ENCODE results near the gene RSPH1. TPM values are rescaled to one million over a fixed set of nuclear protein-coding genes. Genes with fewer than 3 reads are reported as not detected.

RSPH1 gene
- 0.81 TPM for total RNA-seq

DNA sequence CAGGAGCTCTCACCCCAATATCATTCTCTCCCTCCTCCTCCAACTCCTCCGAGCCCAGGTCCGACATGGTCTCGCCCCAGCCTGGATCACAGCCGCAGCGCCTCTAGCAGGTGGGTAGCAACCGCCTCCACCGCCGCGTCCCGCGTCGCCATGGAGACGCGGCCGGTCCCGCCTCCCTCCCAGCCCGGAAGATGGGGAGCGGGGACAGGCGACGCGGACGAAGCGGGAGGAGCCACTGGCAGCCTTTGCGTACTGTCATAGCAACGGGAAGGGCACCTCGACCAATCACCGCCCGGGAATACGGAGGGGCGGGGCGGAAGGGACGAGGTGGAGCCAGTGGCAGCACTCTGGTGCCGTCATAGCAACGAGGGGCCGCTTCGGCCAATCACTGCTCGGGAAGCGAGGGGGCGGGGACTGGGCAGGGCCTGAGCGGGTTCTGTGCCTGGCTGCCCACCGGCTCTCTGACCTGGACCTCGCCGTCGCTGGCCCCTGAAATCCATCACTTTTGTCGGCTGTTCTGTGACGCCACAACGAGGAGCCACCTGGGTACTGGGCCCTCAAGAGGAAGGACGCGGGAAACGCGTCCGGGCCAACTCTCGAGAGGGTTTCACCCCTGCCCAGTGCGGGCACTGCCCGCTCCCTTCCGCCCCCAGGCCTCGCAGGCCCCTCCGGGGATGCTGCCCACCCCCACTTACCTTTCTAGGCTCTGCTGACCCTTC, at the start of gene RSPH1:
Gene RSPH1 (minus strand): TSS at position 105 of the 719 bp plus-strand sequence. CDS start 38 bp downstream, at position 67.
- DNase-seq (ENCODE audit: low read depth in 2 of 3, low spot score in 2 of 3): peak; percentile 94 to 99 (median 99)

DNA sequence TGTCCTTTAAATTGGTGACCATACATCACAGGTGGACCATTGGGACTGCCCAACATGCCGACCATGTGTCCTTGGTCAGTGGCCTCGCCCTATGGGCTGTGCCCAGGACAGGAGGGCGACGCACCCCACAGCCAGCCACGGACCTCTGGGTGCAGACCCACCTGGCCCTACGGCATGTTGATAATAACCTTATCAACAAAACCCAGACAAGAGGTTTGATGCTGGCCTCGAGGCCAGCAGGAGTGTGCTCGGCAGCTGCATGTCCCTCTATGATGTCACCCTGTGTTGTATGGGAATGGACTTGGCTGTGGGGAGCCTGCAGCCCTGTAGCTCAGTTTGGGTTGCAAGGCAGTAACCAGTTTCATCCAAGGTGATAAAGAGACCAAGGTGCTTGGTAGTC, 49.7 kb upstream of the RSPH1 start:
- DNase-seq (ENCODE audit: low read depth in 2 of 3, low spot score in 2 of 3): no peak

DNA sequence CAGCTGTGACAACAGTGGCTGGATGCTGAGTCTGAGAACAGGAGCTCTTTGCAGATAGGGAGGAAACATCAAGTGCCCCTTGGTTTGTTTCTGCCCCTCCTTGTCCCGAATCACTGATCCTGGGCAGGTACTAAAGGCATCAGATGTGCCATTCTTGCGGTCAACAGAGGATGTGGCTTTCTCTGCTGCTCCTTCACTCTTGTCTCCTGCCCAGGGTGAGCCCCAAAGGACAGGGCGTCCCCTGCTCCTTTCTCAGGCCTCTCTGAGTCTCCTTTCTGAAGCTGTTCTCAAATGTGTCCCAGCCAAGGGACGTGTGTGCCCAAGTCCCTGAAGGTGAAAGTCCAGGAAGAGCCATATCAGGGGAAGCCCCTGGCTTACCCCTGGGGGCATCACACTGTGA, 49.3 kb upstream of the RSPH1 start:
- no peak for DNase-seq (ENCODE audit: low read depth in 2 of 3, low spot score in 2 of 3)

DNA sequence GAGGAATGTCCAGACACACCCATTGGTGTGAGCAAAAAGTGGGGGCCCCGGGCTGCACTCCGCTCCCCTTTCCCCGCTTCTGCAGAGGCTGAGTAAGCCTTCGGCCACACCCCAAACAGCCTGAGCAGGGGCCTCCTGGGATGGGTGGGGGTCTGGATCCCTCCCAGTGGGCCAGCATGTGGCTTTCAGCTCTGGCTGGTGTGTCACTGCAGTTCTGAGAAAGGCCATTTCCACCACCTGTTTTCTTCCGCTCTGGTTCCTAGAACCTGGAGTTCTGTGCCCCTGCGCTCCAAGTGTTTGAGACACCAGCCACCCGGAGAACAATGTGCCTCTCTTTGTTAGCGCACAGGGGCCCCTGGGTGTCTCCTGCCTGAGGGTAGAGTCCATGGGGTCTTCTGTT, 48.5 kb upstream of the RSPH1 start:
- no peak for DNase-seq (ENCODE audit: low read depth in 2 of 3, low spot score in 2 of 3)

DNA sequence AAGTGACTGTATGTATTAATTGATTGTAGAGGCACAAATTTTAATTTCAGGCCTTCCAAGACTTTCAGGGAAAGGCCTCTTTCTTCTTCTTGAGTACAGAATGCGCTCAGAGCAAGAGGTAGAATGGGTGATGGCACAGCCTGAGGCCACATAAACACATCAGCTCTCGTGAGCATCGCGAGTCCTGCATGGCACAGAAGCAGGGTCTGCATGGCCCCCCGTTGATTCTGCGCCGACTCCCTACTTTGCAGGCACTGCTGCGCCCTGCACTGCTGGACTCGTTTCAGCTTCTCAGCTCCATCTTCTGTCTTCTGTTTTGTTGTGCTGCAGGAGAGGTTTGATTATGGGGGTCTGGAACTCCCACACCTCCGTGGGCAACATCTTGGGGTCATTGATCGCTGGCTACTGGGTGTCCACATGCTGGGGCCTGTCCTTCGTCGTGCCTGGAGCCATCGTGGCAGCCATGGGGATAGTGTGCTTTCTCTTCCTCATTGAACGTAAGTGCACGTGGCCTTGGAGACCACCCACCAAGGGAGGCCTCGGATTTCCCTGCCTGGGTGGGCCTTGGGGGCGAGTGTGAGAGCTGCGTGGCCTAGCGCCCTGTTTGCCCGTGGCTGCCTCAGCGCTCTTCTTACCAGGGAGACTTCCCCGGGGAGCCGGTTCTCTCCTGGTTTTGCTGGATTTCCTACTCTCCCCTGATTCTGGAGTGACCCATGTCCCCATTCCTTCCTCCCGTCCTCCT, 47.3 kb upstream of the RSPH1 start:
- DNase-seq (ENCODE audit: low read depth in 2 of 3, low spot score in 2 of 3): no peak

DNA sequence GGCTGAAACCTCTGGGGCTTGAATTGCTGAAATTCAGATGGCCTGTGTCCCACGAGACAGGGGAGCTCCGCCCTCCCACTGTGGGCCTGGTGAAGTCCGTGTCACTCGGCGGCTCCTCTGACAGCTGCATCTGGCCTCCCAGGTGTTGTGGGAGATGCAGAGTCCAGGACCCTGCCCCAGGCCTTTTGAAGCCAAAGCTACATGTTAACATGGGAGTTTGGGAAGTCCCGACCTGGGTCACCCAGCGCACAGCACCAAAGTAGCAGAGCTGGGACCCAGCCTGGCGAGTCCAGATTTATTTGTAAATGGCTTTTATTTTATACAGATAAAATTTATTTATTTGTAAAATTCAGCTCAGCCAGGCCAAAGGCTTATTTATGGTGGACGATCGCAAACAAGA, 46.6 kb upstream of the RSPH1 start:
- DNase-seq (ENCODE audit: low read depth in 2 of 3, low spot score in 2 of 3): no peak

DNA sequence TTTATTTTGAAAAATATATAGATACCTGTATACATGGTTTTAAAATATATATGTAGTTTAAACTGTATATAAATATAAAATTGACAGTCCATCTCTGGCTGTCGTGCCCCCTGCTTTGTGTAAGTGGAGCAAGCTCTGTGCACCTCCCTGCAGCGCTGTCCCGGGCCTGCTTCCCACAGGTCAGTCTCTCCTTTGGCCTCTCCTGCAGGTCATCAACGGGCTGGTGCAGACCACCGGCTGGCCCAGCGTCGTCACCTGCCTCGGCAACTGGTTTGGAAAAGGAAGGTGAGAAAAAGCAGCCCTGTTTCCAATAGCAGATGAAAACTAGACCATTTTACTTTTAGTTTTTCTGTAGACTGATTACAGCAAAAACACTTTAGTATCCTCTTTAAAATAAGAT, 46.2 kb upstream of the RSPH1 start:
- DNase-seq (ENCODE audit: low read depth in 2 of 3, low spot score in 2 of 3): no peak

DNA sequence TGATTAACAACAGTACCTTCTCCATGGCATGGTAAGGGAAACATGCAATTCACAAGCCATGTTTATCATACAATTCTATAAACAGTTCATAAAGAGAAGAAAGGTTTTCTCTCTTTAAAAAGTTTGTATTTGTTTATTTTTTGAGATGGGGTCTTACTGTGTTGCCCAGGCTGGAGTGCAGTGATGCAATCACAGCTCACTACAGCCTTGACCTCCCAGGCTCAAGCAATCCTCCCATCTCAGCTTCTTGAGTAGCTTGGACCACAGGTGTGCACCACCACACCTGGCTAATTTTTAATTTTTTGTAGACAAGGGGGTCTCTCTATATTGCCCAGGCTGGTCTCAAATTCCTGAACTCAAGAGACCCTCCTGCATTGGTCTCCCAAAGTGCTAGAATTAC, 45.6 kb upstream of the RSPH1 start:
- no peak for DNase-seq (ENCODE audit: low read depth in 2 of 3, low spot score in 2 of 3)

DNA sequence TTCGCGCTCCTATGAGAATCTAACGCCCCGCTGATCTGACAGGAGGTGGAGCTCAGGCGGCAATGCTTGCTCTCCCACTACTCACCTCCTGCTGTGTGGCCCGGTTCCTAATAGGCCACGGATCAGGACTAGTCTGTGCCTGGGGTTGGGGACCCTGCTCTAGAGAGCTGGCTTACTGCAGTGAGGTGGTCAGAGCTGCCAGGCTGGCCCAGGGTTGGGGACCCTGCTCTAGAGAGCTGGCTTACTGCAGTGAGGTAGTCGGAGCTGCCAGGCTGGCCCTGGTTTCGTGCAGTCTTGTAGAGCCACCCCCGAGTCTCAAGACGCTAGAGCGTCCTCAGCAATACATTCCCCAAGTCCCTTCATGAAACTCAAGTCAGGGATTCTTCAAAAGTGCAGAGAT, 45.1 kb upstream of the RSPH1 start:
- no peak for DNase-seq (ENCODE audit: low read depth in 2 of 3, low spot score in 2 of 3)

DNA sequence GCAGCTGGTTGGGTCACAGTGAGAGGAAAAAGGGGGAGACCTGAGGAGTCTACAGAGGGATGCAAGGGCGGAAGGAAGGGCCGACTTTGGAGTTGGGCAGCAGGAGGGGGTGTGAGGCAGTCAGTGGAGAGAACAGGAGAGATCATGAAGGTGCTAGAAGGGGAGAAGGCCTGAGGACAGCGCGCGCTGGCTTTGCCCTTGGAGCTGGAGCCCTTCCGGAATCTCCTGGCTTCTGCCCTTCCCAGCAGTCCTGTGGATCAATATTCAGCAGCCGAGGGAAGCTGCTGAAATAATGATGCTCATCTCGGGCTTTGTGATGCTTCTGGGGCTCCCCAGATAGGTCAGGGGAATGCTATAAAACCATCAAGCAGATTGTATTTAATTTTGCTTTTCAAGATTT, 44.4 kb upstream of the RSPH1 start:
- DNase-seq (ENCODE audit: low read depth in 2 of 3, low spot score in 2 of 3): no peak

DNA sequence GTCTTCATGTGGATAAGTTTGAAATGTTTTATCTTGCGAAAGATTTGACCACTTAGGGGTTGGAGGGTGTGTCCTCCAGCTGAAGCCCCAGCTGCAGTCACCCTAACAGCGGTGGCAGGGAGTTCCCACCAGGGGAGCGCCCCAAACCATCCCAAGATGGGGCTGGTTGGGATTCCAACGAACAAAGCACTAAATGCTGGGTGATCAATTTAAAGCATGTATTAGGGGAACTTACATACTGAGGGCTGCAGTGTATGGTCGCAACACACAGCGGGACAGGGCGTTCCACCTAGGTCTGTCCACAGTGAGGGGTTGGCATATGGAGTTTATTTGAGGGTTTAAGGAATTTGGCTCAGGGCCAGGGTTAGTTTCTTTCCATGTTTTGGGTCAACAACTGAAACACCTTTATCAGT, 43.9 kb upstream of the RSPH1 start:
- DNase-seq (ENCODE audit: low read depth in 2 of 3, low spot score in 2 of 3): no peak

DNA sequence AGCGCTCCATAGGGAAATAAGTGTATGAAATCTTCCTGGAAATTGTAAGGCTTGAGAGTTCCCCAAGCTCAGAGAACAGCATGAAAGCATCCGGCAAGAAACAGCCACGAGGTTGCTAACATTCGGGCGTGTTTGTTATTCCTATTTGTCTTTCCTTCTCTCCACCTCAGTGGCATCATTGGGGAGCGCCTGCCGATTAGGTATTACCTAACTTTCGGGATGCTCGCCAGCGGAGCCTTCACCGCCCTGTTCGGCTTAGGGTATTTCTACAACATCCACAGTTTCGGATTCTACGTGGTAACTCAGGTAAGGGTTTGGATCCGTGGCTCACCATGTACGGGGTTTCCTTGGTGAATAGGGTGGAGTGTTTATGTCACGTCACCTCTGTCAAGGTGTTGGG, 43.3 kb upstream of the RSPH1 start:
- no peak for DNase-seq (ENCODE audit: low read depth in 2 of 3, low spot score in 2 of 3)

DNA sequence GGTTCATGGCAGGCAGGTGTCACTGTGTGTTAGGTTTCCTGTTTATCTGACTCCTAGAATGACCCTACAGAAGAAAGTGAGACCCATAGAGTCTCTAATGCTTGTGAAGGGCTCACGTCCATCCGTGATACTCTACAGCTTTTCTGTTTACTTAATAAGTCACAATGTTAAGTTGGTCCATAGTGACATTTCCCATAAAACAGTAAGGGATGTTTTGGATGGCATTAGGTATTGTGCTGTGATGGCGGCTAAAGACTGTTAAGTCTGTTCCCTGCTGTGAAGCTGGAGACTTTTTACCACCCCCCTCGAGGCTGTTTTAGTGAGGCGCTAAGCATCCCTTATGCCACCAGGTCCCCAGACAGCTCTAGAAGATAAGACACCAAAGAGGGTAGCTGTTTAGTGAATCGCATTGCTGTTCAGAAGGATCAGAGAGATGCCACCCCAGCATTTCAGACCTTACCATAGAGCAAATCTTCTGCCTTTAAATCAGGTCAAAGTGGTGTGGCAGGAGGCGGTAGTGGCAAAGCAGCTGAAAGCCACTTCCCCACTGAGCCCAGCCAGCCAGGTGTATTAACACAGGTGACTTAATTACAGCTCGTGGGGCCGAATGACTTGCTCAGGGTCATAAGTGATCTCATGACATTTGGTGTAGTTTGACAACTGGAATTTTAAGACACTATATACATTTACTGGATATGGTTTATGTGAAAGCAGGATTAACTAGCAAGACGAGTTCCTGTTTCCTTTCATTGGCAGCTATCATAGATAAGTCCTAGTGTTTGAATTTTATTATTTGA, 42.7 kb upstream of the RSPH1 start:
- no peak for DNase-seq (ENCODE audit: low read depth in 2 of 3, low spot score in 2 of 3)

DNA sequence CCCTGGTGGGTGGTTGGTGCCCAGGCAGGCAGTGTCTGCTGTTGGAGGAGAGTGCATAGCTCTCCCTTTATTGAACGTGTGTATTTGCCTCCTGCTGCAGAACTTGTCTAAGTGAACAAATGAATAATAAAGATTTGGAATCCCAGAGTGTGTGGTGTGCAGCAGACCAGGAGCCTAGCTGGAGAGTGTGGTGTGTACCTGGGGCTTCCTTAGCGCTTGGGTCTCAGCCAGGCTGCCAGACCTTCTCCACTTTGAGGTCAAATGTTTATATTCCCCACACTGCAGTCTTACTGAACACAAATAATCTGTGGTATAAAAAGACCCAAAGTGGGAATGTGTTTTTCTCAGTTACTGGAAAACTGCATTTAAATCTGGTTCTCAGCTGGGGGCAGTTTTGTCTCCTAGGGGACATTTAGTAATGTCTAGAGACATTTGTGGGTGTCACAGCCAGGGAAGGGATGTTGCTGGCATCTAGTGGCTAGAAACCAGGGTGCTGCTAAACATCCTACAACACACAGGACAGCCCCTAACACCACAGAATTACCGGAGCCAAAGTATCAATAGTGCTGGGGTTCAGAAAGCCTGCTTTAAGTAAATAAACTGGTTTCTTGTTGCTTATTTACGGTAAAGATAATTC, 41.2 kb upstream of the RSPH1 start:
- peak in 2 of 3 donors; percentile 55 to 76 for DNase-seq (ENCODE audit: low read depth in 2 of 3, low spot score in 2 of 3)

DNA sequence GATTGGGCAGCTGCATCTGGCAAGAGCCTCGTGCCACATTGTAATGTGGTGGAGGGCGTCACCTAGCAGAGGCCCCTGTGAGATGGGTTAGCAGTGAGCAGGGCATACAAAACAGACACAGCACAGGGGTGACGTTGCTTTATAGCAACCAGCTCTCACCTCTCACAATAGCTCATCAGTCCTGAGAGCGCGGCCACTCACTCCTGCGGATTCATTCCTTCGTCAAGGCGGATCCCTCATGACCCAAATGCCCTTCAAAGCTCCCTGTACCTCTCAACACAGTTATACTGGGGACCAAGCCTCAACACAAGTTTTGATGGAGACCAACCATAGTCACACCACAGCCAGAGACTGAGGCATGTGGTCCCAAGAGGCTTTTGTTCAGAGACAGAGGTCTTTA, 40.6 kb upstream of the RSPH1 start:
- DNase-seq (ENCODE audit: low read depth in 2 of 3, low spot score in 2 of 3): no peak

DNA sequence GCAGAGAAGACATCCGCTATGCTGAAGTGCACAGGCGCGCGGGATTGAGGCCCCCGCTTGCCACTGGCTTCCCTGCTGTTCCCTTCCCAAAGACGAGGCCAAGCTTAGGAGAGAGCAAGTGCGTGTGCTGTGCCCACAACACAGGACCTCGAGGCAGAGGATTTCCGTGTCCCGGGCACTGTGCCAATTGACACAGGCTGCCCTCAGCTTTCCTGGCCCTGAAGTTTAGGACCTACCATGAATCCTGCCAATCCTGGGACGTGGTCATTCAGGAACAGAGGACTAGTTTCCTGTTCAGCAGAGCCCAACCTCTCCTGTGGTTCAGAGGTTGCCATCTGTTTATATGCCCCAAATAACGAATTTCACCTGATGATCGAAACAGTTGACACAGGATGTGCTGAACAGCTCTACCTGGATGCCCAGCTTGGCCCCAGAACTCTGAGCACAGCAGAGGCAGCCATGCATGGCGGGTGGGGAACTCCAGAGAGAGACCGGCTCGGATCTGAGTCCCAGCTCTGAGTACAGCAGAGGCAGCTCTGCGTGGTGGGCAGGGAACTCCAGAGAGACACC, 39.7 kb upstream of the RSPH1 start:
- DNase-seq (ENCODE audit: low read depth in 2 of 3, low spot score in 2 of 3): no peak

DNA sequence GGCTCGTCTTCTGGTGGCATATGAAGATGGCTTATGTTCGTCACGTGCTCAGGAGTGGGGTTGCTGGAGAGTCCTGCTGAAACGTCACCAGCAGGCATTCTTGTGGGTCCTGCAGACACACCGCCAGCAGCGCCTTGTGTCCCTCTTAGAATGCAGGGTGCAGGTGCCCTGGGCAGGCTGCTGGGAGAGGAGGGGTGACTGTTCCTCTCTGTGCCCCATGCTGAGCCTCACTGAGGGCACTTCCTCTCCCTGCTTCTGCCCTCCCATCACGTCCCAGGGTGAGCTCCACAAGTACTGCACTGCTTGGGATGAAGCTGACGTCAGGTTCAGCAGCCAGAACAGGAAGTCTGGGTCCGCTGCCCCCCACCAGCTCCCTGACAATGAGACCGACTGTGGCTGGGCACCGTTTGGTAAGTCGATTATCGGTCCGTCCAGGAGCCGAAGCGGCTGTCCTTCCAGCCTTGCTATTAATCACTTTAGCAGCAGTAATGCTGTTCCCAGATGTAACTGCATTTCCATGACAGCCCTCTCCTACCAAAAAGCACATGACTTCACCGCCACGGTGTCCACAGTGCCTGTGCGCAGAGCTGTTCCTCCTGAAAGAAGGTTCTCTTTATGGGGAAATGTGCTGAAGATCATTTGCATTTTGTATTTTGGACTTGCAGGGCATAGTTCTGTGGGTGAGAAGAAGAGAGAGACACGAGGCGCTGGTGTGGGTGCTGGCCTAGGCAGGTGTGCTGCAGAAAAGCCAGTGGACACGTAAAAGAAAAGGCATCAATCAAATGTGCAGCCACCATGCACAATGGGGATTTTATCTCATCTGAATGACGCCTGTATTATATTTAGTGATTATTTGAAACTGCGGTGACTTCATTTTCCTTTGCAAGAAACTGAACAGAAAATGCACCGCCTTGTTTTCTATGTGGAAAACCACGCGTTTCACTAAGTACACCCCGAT, 38.7 kb upstream of the RSPH1 start:
- DNase-seq (ENCODE audit: low read depth in 2 of 3, low spot score in 2 of 3): peak in 2 of 3 donors; percentile 55 to 56

DNA sequence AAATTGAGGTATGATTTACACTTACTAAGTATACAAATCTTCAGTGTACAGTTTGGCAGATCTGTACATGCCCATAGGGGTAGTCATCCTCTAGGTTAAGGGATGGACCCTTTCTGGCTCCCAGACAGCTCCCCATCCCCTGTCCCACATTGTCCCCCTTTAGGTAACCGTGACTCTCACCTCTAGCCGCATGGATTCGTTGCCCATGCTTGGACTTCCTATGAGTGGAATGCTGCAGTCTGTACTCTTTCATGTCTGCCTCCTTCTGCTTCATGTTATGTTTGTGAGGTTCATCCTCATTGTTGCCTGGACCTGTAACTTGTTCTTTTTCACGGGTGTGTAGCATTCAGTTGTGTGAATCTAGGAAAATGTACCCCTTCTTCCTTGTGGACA, 37.9 kb upstream of the RSPH1 start:
- no peak for DNase-seq (ENCODE audit: low read depth in 2 of 3, low spot score in 2 of 3)

DNA sequence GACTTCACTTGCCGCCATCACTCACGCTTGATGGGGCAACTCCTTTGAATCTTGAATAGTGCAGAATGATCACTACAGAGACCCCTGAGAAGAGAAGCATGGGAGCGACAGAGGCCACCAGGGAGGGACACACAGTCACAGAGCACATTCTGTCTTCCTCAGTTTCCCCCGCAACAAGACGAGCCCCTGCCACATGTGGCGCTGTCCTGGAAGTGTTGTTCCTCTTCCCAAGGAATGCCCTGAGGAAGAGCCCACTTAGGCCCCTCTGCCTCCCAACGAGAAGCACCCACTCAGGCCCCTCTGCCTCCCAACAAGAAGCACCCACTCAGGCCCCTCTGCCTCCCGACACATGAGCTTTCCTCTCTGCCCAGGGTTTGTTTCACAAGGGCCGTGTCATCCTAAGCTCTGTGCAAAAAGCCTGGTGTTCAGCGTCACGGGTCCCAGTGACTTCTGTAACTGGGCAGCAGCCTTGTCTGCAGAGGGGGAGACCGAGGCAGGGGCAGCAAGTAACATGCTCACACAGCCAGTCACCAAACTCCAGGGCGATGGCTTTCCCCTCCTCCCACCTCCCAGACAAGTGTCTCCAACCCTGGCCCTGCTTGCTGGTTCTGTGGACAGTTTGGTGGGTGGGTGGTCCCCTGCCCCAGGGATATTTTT, 37.4 kb upstream of the RSPH1 start:
- no peak for DNase-seq (ENCODE audit: low read depth in 2 of 3, low spot score in 2 of 3)
